Heart left ventricle (tissue), 16 donors: Measurements from ENCODE around the gene OTOGL. TPM values are rescaled to one million over a fixed set of nuclear protein-coding genes. Genes with fewer than 3 reads are reported as not detected.

Experiments used
- ATAC-seq, 4 donors: fragments of 200-7000 bp; cut with Tn5 transposase; one replicate each; pipeline ENCODE4 v1.9.1; 2020 to 2022; ENCODE audit warnings: moderate library complexity in 4 of 4, mild to moderate bottlenecking in 3 of 4, moderate number of reproducible peaks in 1 of 4
- DNase-seq, 5 donors: peaks; one replicate each; pipeline ENCODE4 v3.0.0-alpha.2; 2020
- H3K27ac ChIP-seq, 12 donors: fragments of 200-600 bp; sonication (generic) in 4 of 12; one replicate each; pipeline versions ENCODE4 v1.5.0 to v1.8.0; 2016 to 2022; ENCODE audit warnings: mild to moderate bottlenecking in 2 of 12
- H3K27me3 ChIP-seq, 9 donors: fragments of 200-600 bp; sonication (generic) in 2 of 9; one replicate each; pipeline versions ENCODE4 v1.5.1 to v1.8.0; 2016 to 2022; ENCODE audit warnings: mild to moderate bottlenecking in 3 of 9
- H3K36me3 ChIP-seq, 9 donors: fragments of 200-600 bp; sonication (generic) in 2 of 9; one replicate each; pipeline versions ENCODE4 v1.5.0 to v1.8.0; 2018 to 2022; ENCODE audit warnings: mild to moderate bottlenecking in 2 of 9
- H3K4me1 ChIP-seq, 12 donors: fragments of 200-600 bp; sonication (generic) in 4 of 12; one replicate each; pipeline versions ENCODE4 v1.5.0 to v1.8.0; 2016 to 2022; ENCODE audit warnings: mild to moderate bottlenecking in 3 of 12
- H3K4me3 ChIP-seq, 12 donors: fragments of 200-600 bp; sonication (generic) in 4 of 12; one replicate each; pipeline versions ENCODE4 v1.5.0 to v1.8.0; 2017 to 2022; ENCODE audit warnings: mild to moderate bottlenecking in 9 of 12, moderate library complexity in 4 of 12
- H3K9me3 ChIP-seq, 12 donors: fragments of 200-600 bp; sonication (generic) in 4 of 12; one replicate each; pipeline versions ENCODE4 v1.5.0 to v1.8.0; 2016 to 2022; ENCODE audit warnings: mild to moderate bottlenecking in 1 of 12
- CTCF ChIP-seq, 12 donors: fragments of 200-600 bp; sonication (generic) in 4 of 12; IDR thresholded peaks; one replicate each; pipeline versions ENCODE4 v1.5.0 to v1.8.0; 2018 to 2022; ENCODE audit warnings: antibody characterized with exemption in 12 of 12, mild to moderate bottlenecking in 5 of 12
- POLR2A ChIP-seq, 2 donors: fragments of 450-650 bp; IDR thresholded peaks; one replicate each; pipeline ENCODE4 v1.6.1; 2017; ENCODE audit warnings: antibody characterized with exemption in 2 of 2, mild to moderate bottlenecking in 2 of 2, moderate library complexity in 2 of 2
- WGBS, 4 donors: extraction: QIAGEN DNeasy Blood & Tissue Kit in 2 of 4; methylation state at CpG; one replicate each; pipeline versions ENCODE4 v1.1.5 to v1.1.7; 2013 to 2018; 5-methylcytosine and 5-hydroxymethylcytosine counted together
- intact Hi-C, 10 donors: fragments of 100-400 bp; cut with DNase I; formaldehyde crosslinking; loops; one replicate each; pipeline versions ENCODE4 v1.11.1 to v1.14.2; 2022
- polyA plus RNA-seq, 2 donors: library from polyadenylated mRNA; stranded (reverse); fragments of 200-250 nt; gene quantifications; one replicate each; pipeline ENCODE4 v1.2.3, GENCODE V29; 2013
- total RNA-seq, 9 donors: library from RNA; depleted of rRNA in 2 of 9; stranded (reverse); fragments of >200 nt in 2 of 9; fragmentation: NEBNext Ultra II Directional in 3 of 9; extraction: Animal tissue kit (Norgen Biotek cat#: 25700) in 3 of 9; gene quantifications; one replicate each; pipeline versions ENCODE4 v1.1.0 to v1.2.4, GENCODE V29; 2016 to 2023
- donor health status: ischemic (EF 13 %, LVEDD 7.1; RV severe dilation, severe dysfunction).
- donor health status: healthy with polysubstance abuse.
- donor health status: DM: no; HTN: yes; CAD: no.
- donor health status: DM: no; HTN: no; CAD: no.
- donor health status: ischemic (EF 25% LVEDD 6.9; RV normal size, moderate dysfunction).
- donor health status: ischemic (EF 25% LVEDD 5.7; RV mildly dilated, moderate dysfunction).
- donor health status: healthy.
- donor health status: DM: yes; HTN: yes; CAD: no.
- donor health status: ischemic (EF 35%, LVEDD 5.7; RV mildly dilated, moderate dysfunction).
- donor health status: nonischemic (EF 11% LVEDD 7.7; RV severe dilation, severe dysfunction).
- donor health status: DM: yes; HTN: yes; CAD: no.
- donor health status: PGD.
- donor health status: ischemic (EF 29% LVEDD 5.4; RV normal size, mild dysfunction).
- donor health status: nonischemic (EF 23%, LVEDD 6.1; RV moderate dilation, normal function).

Gene OTOGL
- total and polyA plus RNA-seq, 11 donors: 0.05 to 1.3 (median 0.27) TPM

DNA sequence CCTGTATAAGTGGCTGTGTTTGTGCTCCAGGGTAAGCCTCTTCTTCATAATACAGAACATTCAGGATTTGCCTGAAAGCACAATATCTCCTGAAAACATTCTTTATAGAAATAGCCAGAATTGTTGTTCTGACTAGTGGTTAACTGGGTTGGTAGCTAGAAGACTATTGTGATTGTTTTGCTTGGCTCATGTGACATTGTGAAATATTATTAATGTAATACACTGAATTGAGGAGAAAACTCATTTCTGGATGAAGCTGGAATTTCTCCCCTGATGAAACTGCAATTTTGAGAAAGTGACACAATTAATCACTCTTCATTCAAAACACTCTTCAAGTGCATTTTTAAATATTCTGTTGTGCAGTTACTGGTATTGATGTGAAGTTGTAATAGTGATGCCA is 172.4 kb downstream of the OTOGL start:
- Histone ChIP-seq H3K4me3 (no peak overlapping the region), H3K27me3 (no peaks in the 10 kb centered on the region), H3K36me3 (no peaks in the 10 kb centered on the region), H3K27ac (no peak overlapping the region), H3K4me1 (peaks cover 0 to 8% (median 0%) of the 10 kb centered on the region in 12 donors), H3K9me3 (no peaks in the 10 kb centered on the region)
- no peak for TF ChIP-seq CTCF (IDR thresholded peaks at IDR 0.05)
- no peak for TF ChIP-seq POLR2A (IDR thresholded peaks at IDR 0.05)
- ATAC-seq (no peak), DNase-seq (no peak)
- intact Hi-C loops: loop anchor here in 9 of 10 donors (2.0 to 10.0 kb wide), 10 partner anchors 74 to 867 kb away; no protein-coding TSS in a partner anchor

- no peaks in the 10 kb centered on the region for H3K27me3 ChIP-seq
- intact Hi-C loops: loop anchor here in 8 of 10 donors (5.0 to 10.0 kb wide), 8 partner anchors 75 to 868 kb away; no protein-coding TSS in a partner anchor
- no peaks in the 10 kb centered on the region for H3K9me3 ChIP-seq
- no peak overlapping the region for H3K27ac ChIP-seq
- H3K36me3 ChIP-seq: no peaks in the 10 kb centered on the region
- 85 to 92% (median 90%) methylated on average over 3 of the region's 3 CpGs for WGBS, 4 donors
- DNase-seq: no peak
- TF ChIP-seq CTCF (IDR thresholded peaks at IDR 0.05) (no peak), POLR2A (IDR thresholded peaks at IDR 0.05) (no peak)
- no peak overlapping the region for H3K4me3 ChIP-seq
- peaks cover 0 to 8% (median 0%) of the 10 kb centered on the region in 12 donors for H3K4me1 ChIP-seq
- ATAC-seq: no peak
These were observed 173.1 kb downstream of the OTOGL start for GRCh38 chr12:80272387-80272915.

DNA sequence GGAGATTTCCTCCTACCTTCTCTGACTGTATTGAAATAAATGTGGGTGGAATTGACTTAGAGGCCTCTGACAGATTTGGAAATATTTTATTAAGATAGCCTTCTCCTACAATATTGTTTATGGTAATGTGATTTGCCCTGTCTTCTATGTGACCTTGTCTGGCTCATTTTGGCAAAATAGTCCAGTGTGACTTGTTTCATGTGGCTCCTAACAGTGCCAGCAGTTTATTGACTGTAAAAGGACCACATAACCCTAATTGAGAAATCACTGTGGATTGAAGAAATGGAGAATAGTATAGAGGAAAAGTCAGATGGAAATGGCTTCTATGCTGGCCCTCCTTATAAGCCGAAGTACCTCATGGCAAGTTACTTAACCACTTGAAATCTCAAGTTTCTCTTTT is 173.8 kb downstream of the OTOGL start:
- Histone ChIP-seq H3K27ac (no peak overlapping the region), H3K27me3 (no peaks in the 10 kb centered on the region), H3K9me3 (no peaks in the 10 kb centered on the region), H3K4me3 (no peak overlapping the region), H3K36me3 (no peaks in the 10 kb centered on the region), H3K4me1 (peaks cover 0 to 8% (median 0%) of the 10 kb centered on the region in 12 donors)
- no peak for ATAC-seq
- no peak for TF ChIP-seq CTCF (IDR thresholded peaks at IDR 0.05)
- no peak for TF ChIP-seq POLR2A (IDR thresholded peaks at IDR 0.05)
- WGBS, 4 donors: 93 to 97% (median 94%) methylated on average over 1 of the region's 1 CpG
- no peak for DNase-seq
- intact Hi-C loops: loop anchor here in 8 of 10 donors (5.0 to 10.0 kb wide), 8 partner anchors 76 to 868 kb away; no protein-coding TSS in a partner anchor

DNA sequence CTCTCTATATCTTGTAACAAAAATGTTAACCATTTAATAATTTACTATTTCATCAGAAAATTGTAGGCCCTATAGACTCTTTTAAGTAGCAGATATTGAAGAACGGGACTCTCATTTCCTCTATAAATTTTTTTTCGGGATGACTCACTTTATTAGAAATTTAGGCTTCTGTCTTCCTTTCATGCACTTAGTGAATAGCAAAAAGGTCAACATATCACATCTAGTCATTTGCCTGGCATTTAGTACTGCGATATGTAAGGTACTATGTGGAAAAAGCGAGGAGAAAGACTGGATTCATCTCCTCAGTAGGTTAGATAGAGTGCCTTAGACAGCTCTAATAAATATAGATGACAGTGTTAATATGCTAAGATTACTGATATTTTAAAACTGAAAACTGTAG is 178.4 kb downstream of the OTOGL start:
- no peaks in the 10 kb centered on the region for H3K36me3 ChIP-seq
- DNase-seq: no peak
- H3K27me3 ChIP-seq: no peaks in the 10 kb centered on the region
- 91 to 96% (median 91%) methylated on average over 4 of the region's 4 CpGs for WGBS, 4 donors
- TF ChIP-seq CTCF (IDR thresholded peaks at IDR 0.05) (no peak), POLR2A (IDR thresholded peaks at IDR 0.05) (no peak)
- no peak overlapping the region for H3K27ac ChIP-seq
- peaks cover 0 to 17% (median 0%) of the 10 kb centered on the region in 12 donors for H3K9me3 ChIP-seq
- H3K4me1 ChIP-seq: no peaks in the 10 kb centered on the region
- no peak for ATAC-seq
- no peak overlapping the region for H3K4me3 ChIP-seq
- intact Hi-C loops: loop anchor here in 2 of 10 donors (10.0 kb wide), 2 partner anchors 393 to 873 kb away; no protein-coding TSS in a partner anchor
